GM12878 (cell line): ENCODE results near the gene PTPRS. TPM values are rescaled to one million over a fixed set of nuclear protein-coding genes. Genes with fewer than 3 reads are reported as not detected.

Experiments
- ATAC-seq: fragments of 200-7000 bp; cut with Tn5 transposase; 3 replicates; pipeline ENCODE4 v1.9.1; 2020; ENCODE audit warnings: mild to moderate bottlenecking, moderate library complexity
- BruUV-seq: library from RNA; stranded (reverse); fragments of 400-500 nt; replicated peaks from 2 replicates; lab custom pipeline; 2021; lab: Mats Ljungman, UMichigan
- CTCF ChIA-PET: fragments of 300-600 bp; sonication (Branson Sonifier 250); formaldehyde crosslinking; extraction: SDS; loops from one replicate; lab custom pipeline; 2021; ENCODE audit warnings: inconsistent platforms; lab: Yijun Ruan, JAX
- POLR2A ChIA-PET: fragments of 350-600 bp; formaldehyde crosslinking; extraction: SDS; loops from one replicate; lab custom pipeline; 2021; ENCODE audit warnings: inconsistent platforms; lab: Charles Lee
- RAD21 ChIA-PET: fragments of 300-600 bp; sonication (Branson Sonifier 250); formaldehyde crosslinking; loops from one replicate; lab custom pipeline; 2023; ENCODE audit warnings: antibody characterized with exemption; ENCODE audit not compliant: unreplicated experiment; lab: Charles Lee
- SMC1A ChIA-PET: fragments of 300-600 bp; sonication (Branson Sonifier 250); formaldehyde crosslinking; loops from one replicate; lab custom pipeline; 2023; ENCODE audit not compliant: unreplicated experiment, uncharacterized antibody; lab: Charles Lee
- DNase-seq: peaks from one replicate; pipeline ENCODE4 v3.0.0-alpha.2; 2011; ENCODE audit warnings: low read depth, low spot score
- FAIRE-seq: peaks from 3 replicates; lab custom pipeline; 2011; peaks lifted over from hg19 to GRCh38; lab: Jason Lieb, UNC
- H2AFZ ChIP-seq: 2 replicates; pipeline ENCODE4 v1.6.0; 2011; ENCODE audit warnings: low read depth, low read length, control low read depth; ENCODE audit not compliant: control insufficient read depth
- H3K27ac ChIP-seq: 2 replicates; pipeline ENCODE4 v1.5.1; 2011; ENCODE audit warnings: control low read depth; ENCODE audit not compliant: control insufficient read depth, insufficient read depth
- H3K27me3 ChIP-seq, 2 experiments: replicated peaks in 1 of 2; 2 replicates each; pipeline versions ENCODE4 v1.6.0 to v1.6.1; 2011; ENCODE audit warnings: low read length in 1 of 2; ENCODE audit not compliant: control insufficient read depth in 2 of 2, insufficient read depth in 2 of 2
- H3K36me3 ChIP-seq, 2 experiments: 2 replicates each; pipeline ENCODE4 v1.5.1; 2011; ENCODE audit warnings: low read length in 1 of 2; ENCODE audit not compliant: control insufficient read depth in 2 of 2, insufficient read depth in 2 of 2
- H3K4me1 ChIP-seq: 2 replicates; pipeline ENCODE4 v1.6.1; 2011; ENCODE audit warnings: mild to moderate bottlenecking, low read length, moderate library complexity, mixed read lengths; ENCODE audit not compliant: control insufficient read depth, insufficient read depth
- H3K4me2 ChIP-seq: 2 replicates; pipeline ENCODE4 v1.6.0; 2011; ENCODE audit warnings: control low read depth; ENCODE audit not compliant: control insufficient read depth, insufficient read depth
- H3K4me3 ChIP-seq: fragments of 200-600 bp; sonication (generic); 2 replicates; pipeline ENCODE4 v1.5.1; 2016
- H3K79me2 ChIP-seq: 2 replicates; pipeline ENCODE4 v1.6.0; 2011; ENCODE audit warnings: low read length; ENCODE audit not compliant: control insufficient read depth, insufficient read depth
- H3K9ac ChIP-seq: 2 replicates; pipeline ENCODE4 v1.8.0; 2011; ENCODE audit warnings: low read length, control low read depth, mixed read lengths; ENCODE audit not compliant: control insufficient read depth, insufficient read depth
- H3K9me3 ChIP-seq: replicated peaks from 3 replicates; pipeline ENCODE4 v1.5.1; 2011; ENCODE audit warnings: mild to moderate bottlenecking, low read length; ENCODE audit not compliant: control insufficient read depth, insufficient read depth
- H4K20me1 ChIP-seq: 2 replicates; pipeline ENCODE4 v1.6.0; 2011; ENCODE audit not compliant: control insufficient read depth, insufficient read depth
- MEF2B ChIP-seq: fragments of 450-650 bp; IDR thresholded peaks from 2 replicates; pipeline ENCODE4 v1.6.1; 2018; ENCODE audit warnings: mild to moderate bottlenecking, moderate library complexity; ENCODE audit not compliant: partially characterized antibody, poor library complexity, severe bottlenecking
- NFYB ChIP-seq: IDR thresholded peaks from 2 replicates; pipeline ENCODE4 v1.6.1; 2011; ENCODE audit warnings: low read depth, mild to moderate bottlenecking, low read length, improper control_type of control experiment, moderate library complexity; ENCODE audit not compliant: insufficient read depth
- NKRF ChIP-seq: fragments of 450-650 bp; conservative IDR thresholded peaks from 2 replicates; pipeline ENCODE4 v1.6.1; 2017; ENCODE audit warnings: mild to moderate bottlenecking, moderate library complexity
- NR2C1 ChIP-seq: fragments of 450-650 bp; IDR thresholded peaks from 2 replicates; pipeline ENCODE4 v1.6.1; 2017; ENCODE audit warnings: antibody characterized with exemption, mild to moderate bottlenecking, moderate library complexity
- NR2C2 ChIP-seq: IDR thresholded peaks from 2 replicates; pipeline ENCODE4 v1.6.1; 2011; ENCODE audit warnings: borderline replicate concordance, low read depth; ENCODE audit not compliant: control insufficient read depth, insufficient read length
- SIN3A ChIP-seq: IDR thresholded peaks from 2 replicates; pipeline ENCODE4 v1.6.1; 2012; ENCODE audit warnings: low read depth, low read length, improper control_type of control experiment
- SREBF2 ChIP-seq: IDR thresholded peaks from 2 replicates; pipeline ENCODE4 v1.6.1; 2012; ENCODE audit warnings: mild to moderate bottlenecking, low read length
- STAT1 ChIP-seq: fragments of 450-650 bp; conservative IDR thresholded peaks from 2 replicates; pipeline ENCODE4 v1.6.1; 2014; ENCODE audit warnings: antibody characterized with exemption, mild to moderate bottlenecking
- ZBTB4 ChIP-seq: fragments of 450-650 bp; formaldehyde crosslinking; IDR thresholded peaks from 2 replicates; pipeline ENCODE4 v1.4.0; 2022; ENCODE audit warnings: mild to moderate bottlenecking, moderate library complexity
- ZNF207 ChIP-seq: fragments of 450-650 bp; IDR thresholded peaks from 2 replicates; pipeline ENCODE4 v1.6.1; 2014; ENCODE audit warnings: antibody characterized with exemption, mild to moderate bottlenecking, borderline replicate concordance
- WGBS: methylation state at CpG from one replicate; pipeline ENCODE4 v1.1.6; 2016; ENCODE audit warnings: low lambda C conversion rate; ENCODE audit not compliant: insufficient replicate concordance, insufficient coverage; ENCODE audit errors: missing lambda C conversion rate; 5-methylcytosine and 5-hydroxymethylcytosine counted together
- in situ Hi-C: fragments of 300-500 bp; cut with MboI; formaldehyde crosslinking; loops from 9 replicates; pipeline ENCODE4 v1.14.3; 2018; ENCODE audit warnings: mixed read lengths
- intact Hi-C: fragments of 100-400 bp; cut with micrococcal nuclease; formaldehyde crosslinking; loops from one replicate; pipeline ENCODE4 v1.14.2; 2022; ENCODE audit not compliant: unreplicated experiment
- polyA plus RNA-seq, 11 experiments: library from polyadenylated mRNA; depleted of rRNA in 4 of 11; unstranded in 6 of 11; stranded (reverse) in 5 of 11; fragments of >200 nt; fragmentation: Nextera tagmentation in 4 of 11; fragmentation: Illumina TruSeq in 1 of 11; extraction: Ambion mirVana in 4 of 11; extraction: Trizol in 1 of 11; gene quantifications; 1 replicate in 1 of 11; 2 replicates in 10 of 11; pipeline versions ENCODE4 v1.2.1 to v1.2.3, GENCODE V29; 2011 to 2016; ENCODE audit warnings: inconsistent platforms in 2 of 11, missing spikeins in 2 of 11, low read depth in 1 of 11
- total RNA-seq, 4 experiments: library from RNA; depleted of rRNA in 3 of 4; stranded (reverse); fragments of >200 nt in 3 of 4; fragmentation: Illumina TruSeq in 1 of 4; extraction: Trizol in 1 of 4; gene quantifications; 2 replicates each; pipeline versions ENCODE4 v1.2.1 to v1.2.3, GENCODE V29; 2013 to 2021
- TF ChIP-seq, protein P1 (sequence below): fragments of 450-650 bp; IDR thresholded peaks from 2 replicates; pipeline ENCODE4 v1.6.1; 2017; ENCODE audit warnings: low read depth, mild to moderate bottlenecking, moderate library complexity

The PTPRS gene
- total and polyA plus RNA-seq, 10 of the 15 experiments (the other 5 are each of a cell fraction or from before 2014, with no cell fraction given) = 0.09 to 32.1 (median 0.71) TPM

DNA sequence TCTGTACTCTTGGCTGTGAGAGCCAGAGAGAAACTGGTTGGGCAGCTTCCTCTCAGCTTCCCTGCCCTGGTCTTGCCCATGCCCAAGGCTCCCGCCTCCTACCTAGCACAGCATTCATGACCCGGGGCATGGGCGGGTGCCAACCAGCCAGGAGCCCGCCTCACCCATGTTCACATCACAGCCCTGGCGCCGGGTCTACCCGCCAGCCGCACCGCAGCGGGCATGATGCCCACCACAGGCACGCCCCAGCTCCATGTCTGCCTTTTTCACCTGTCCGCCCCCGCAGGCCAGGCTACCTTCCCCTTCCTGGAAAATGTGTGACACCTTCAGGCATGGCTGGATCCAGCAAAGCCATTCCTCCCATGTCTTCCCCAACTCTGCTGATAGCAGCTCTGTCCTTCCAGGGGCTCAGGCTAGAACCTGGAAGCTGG lies 42.1 kb downstream of the PTPRS start:
- H3K4me1 ChIP-seq = no peaks in the 10 kb centered on the region

More for the DNA sequence above, 42.1 kb downstream of the PTPRS start:
- in situ Hi-C loops = no loop called here
- Histone ChIP-seq H4K20me1 (no peaks in the 10 kb centered on the region), H3K9me3 (no peaks in the 10 kb centered on the region; the same call in 2 of the 3 replicates), H3K36me3 (no peaks in the 10 kb centered on the region), H3K27me3 (no peaks in the 10 kb centered on the region), H3K4me2 (no peak overlapping the region), H3K27ac (no peak overlapping the region), H3K9ac (no peak overlapping the region), H2AFZ (no peak overlapping the region), H3K79me2 (no peaks in the 10 kb centered on the region), H3K4me3 (no peak overlapping the region)
- FAIRE-seq (no peak), DNase-seq (no peak), ATAC-seq (no peak)
- no peak for TF ChIP-seq ZBTB4 (CRISPR knock-in tag)
- TF ChIP-seq NKRF = no peak
- TF ChIP-seq STAT1 = no peak
- no peak for TF ChIP-seq ZNF207
- TF ChIP-seq NFYB = no peak
- no peak for TF ChIP-seq NR2C1
- no peak for TF ChIP-seq NR2C2
- no peak for TF ChIP-seq SIN3A
- no peak for TF ChIP-seq MEF2B
- TF ChIP-seq, protein P1, sequence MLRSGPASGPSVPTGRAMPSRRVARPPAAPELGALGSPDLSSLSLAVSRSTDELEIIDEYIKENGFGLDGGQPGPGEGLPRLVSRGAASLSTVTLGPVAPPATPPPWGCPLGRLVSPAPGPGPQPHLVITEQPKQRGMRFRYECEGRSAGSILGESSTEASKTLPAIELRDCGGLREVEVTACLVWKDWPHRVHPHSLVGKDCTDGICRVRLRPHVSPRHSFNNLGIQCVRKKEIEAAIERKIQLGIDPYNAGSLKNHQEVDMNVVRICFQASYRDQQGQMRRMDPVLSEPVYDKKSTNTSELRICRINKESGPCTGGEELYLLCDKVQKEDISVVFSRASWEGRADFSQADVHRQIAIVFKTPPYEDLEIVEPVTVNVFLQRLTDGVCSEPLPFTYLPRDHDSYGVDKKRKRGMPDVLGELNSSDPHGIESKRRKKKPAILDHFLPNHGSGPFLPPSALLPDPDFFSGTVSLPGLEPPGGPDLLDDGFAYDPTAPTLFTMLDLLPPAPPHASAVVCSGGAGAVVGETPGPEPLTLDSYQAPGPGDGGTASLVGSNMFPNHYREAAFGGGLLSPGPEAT = no peak
- TF ChIP-seq SREBF2 = no peak
- CTCF ChIA-PET = no interaction called here
- SMC1A ChIA-PET = no interaction called here
- intact Hi-C loops = no loop called here
- BruUV-seq = no TSS peak
- RAD21 ChIA-PET = no interaction called here
- POLR2A ChIA-PET = no interaction called here
- 75% methylated on average over 10 of the region's 13 CpGs for WGBS
